ENCODE results near the gene WFDC1. TPM values are rescaled to one million over a fixed set of nuclear protein-coding genes. Genes with fewer than 3 reads are reported as not detected.

WFDC1 gene
- total RNA-seq, 1 donor from 2014 or later: not detected

- TF ChIP-seq CTCF (conservative IDR thresholded peaks at IDR 0.05; ENCODE audit: low read depth, low read length): no peak
- H3K4me3 ChIP-seq (ENCODE audit: low read depth, low read length): no peak overlapping the region
- DNase-seq (ENCODE audit: low read depth): no peak
These were observed 3.8 kb downstream of the WFDC1 start for GRCh38 chr16:84298376-84298899.

GRCh38 chr16:84299734-84300440, 5.2 kb downstream of the WFDC1 start:
- no peak for TF ChIP-seq CTCF (conservative IDR thresholded peaks at IDR 0.05; ENCODE audit: low read depth, low read length)
- DNase-seq (ENCODE audit: low read depth): no peak
- no peak overlapping the region for H3K4me3 ChIP-seq (ENCODE audit: low read depth, low read length)

GRCh38 chr16:84302111-84302954, 7.7 kb downstream of the WFDC1 start:
- H3K4me3 ChIP-seq (ENCODE audit: low read depth, low read length): no peak overlapping the region
- DNase-seq (ENCODE audit: low read depth): no peak
- no peak for TF ChIP-seq CTCF (conservative IDR thresholded peaks at IDR 0.05; ENCODE audit: low read depth, low read length)

GRCh38 chr16:84303023-84303422, 8.3 kb downstream of the WFDC1 start:
- no peak for TF ChIP-seq CTCF (conservative IDR thresholded peaks at IDR 0.05; ENCODE audit: low read depth, low read length)
- no peak overlapping the region for H3K4me3 ChIP-seq (ENCODE audit: low read depth, low read length)
- DNase-seq (ENCODE audit: low read depth): no peak

GRCh38 chr16:84303516-84303915, 8.8 kb downstream of the WFDC1 start:
- DNase-seq (ENCODE audit: low read depth): no peak
- H3K4me3 ChIP-seq (ENCODE audit: low read depth, low read length): no peak overlapping the region
- no peak for TF ChIP-seq CTCF (conservative IDR thresholded peaks at IDR 0.05; ENCODE audit: low read depth, low read length)

GRCh38 chr16:84306564-84306963, 11.9 kb downstream of the WFDC1 start:
- H3K4me3 ChIP-seq (ENCODE audit: low read depth, low read length): no peak overlapping the region
- no peak for DNase-seq (ENCODE audit: low read depth)
- TF ChIP-seq CTCF (conservative IDR thresholded peaks at IDR 0.05; ENCODE audit: low read depth, low read length): no peak
